DMS 273 (cell line): Measurements from ENCODE around the gene TMEM236.
A peak's percentile ranks its signal among the peaks of the same experiment; 100 is the strongest.

Experiments used
- DNase-seq: peaks from one replicate; lab custom pipeline; 2025; ENCODE audit not compliant: unreplicated experiment; lab: John Stamatoyannopoulos, UW

TMEM236 gene

DNA sequence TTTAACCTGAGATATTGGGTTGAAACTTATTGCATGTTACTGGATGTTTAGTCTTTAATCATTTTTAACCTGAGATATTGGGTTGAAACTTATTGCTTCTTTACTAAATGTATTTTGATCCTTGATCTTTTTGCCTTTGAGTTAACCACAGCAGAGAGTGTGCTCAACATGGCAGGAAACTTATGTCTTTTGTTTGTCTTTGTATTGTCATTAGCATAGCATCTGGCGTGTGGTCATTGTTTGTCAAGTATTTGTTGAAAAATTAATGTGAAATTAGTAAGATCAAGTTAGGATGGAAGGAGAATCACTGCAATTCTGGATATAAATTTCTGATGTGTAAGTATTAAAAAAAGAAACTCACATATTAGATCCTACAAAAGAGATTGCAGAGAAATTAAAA, 65.3 kb downstream of the TMEM236 start:
- DNase-seq = no peak

DNA sequence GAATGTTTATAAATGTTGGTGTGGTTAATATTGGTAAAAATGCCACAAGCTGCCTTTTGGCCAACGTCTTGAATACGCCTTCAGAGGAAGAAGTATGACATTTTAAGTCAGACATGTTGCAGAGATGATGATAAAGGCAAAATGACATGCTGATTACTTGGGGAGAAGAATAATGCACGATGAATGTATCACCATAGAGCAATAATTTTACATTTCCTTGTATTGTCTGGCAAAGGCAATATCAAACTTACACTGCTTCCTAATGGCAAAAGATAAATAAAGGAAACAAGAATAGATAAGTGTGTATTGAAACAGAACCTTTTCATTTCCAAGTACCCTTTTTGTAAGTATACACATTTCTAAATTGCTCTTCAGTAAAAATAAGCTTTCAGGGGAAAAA, 65.8 kb downstream of the TMEM236 start:
- DNase-seq = no peak

DNA sequence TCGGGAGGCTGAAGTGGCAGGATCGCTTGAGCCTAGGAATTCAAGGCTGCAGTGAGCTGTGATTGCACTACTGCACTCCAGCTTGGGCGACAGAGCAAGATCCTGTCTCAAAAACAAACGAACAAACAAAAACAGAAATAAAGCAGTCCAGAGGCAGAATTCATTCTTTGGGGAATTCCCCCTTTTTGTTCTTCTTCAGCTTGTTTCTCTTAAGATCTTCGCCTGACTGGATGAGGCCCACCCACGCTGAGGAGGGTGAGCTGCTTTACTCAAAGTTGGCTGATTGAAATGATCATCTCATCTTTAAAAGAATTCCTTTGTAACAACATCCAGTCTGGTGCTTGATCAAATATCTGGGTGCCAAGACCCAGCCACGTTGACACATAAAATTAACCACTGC, 67.8 kb downstream of the TMEM236 start:
- no peak for DNase-seq

DNA sequence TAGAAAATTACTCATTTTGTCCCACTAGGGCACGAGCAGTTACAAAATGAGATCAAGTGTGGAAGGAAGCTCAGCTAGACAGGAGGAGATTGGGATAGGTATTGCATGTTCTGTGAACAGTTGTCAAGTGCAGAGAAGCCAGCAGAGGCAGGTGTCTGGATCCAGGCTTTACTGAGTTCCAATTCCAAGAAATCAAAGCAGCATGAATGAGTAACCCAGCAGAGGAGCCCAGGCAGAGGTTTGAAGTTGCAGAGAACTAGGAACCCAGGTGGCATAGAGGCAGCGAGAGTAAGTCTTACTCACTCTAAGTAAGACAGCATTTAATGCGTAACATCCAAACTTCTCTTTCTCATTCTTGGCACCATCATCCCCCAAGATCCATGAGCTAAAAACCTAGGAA, 68.9 kb downstream of the TMEM236 start:
- DNase-seq = peak; percentile 19

DNA sequence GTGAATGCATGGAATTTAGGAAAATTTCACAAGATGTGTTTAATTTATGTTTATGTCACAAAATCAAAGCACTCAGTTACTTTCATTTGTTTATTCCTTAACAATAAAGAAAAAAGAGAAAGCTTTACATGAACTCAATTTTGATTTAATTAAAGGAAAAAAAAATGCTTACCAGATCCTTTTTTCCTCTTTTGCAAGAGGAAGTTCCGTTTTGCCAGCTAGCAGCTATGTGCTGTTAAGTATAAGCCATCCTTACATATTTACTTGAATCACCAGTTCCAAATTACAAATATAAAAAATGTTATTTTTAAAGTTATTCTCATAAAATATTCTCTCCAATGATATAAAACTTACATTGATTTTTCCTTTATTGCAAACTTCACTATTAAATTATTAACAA, 69.9 kb downstream of the TMEM236 start:
- no peak for DNase-seq

DNA sequence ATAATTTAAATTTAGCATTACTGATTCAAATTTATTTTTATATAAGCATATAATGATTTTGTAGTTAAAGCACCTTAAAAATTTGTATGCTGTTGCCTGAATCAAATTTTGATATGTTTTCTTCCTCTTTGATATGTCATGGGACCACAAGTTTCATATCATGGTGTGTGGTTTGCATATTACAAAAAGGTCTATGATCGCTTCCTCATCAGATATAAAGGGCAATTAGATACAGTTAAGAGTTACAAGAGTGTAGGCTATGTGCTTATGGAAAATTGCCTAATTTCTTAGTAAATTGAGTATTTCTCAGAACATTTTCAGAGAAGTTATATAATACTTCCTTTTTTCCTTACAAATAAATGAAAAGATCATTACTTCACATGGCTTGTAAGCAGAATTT, 79.3 kb downstream of the TMEM236 start:
- DNase-seq = no peak

DNA sequence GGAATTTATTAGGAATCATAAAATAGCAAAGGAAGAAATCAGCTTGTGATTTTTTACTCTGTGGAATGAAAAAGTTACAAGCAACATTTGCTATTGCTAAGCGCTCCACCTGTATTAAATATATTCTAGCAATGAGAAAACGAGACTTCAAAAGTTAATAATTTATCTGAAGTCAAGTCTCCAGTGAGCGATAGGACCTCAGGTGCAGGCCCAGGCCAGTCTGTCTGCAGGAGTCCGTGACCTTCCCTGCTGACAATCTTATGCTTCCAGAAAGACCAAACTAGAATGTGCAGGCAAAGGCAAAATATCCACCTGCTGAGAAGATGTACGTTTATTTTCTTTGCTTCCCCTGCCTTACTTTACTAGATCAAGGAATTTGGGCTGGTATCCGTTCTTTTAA, 79.9 kb downstream of the TMEM236 start:
- no peak for DNase-seq

DNA sequence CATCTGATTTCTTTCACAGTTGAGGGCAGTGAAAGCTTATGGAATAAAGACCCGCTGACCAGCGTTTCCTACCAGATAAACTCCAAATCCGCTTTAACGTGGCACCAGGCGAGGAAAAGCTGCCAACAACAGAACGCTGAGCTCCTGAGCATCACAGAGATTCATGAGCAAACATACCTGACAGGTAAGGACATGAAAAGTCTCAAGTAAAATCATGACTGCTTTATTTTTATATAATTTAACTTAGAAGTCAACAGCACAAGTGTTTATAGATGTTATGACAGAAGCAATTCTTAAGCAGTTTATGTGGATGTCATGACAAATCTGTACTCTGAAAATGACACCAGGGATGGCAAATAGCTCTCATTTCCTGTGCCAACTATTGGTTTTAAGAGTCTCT, 81.7 kb downstream of the TMEM236 start:
- no peak for DNase-seq

DNA sequence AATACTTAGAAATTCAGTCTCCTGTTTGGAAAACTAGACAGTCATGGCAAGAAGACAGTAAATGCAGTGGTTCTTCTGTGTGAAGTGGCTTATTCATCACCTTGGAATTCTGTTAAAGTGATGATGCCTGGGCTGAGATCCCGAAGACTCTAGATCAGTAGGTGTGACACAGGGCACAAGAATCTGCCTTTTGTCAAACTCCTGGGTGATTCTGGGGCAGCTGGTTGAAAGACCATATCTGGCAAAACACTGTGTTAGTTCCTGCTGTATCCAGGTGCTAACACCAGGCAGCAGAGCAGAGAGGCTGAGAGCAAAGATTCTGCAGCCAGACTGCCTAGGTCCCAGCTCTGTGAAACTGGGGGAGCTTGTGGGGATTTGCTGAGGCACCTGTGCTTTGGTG, 83.7 kb downstream of the TMEM236 start:
- DNase-seq = peak; percentile 4

DNA sequence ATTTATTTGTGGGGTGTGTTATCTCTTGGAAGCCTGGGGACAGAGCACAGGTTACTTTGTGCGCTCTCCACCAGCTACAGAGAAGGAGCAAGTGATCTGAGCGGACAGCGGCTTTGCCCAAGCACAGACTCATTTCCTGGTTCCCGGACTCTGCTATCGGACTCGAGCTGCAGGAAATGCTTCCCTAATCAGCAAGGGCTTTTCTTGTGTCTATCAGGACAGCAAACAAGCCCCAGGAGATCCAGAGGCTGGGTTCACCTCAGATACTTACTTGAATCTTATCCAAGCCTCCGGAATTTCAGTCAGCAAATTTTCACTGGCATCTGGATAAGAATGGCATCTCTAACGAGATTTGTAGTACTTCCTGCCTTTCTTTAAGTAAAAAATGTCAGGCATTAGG, 84.9 kb downstream of the TMEM236 start:
- peak; percentile 19 for DNase-seq

DNA sequence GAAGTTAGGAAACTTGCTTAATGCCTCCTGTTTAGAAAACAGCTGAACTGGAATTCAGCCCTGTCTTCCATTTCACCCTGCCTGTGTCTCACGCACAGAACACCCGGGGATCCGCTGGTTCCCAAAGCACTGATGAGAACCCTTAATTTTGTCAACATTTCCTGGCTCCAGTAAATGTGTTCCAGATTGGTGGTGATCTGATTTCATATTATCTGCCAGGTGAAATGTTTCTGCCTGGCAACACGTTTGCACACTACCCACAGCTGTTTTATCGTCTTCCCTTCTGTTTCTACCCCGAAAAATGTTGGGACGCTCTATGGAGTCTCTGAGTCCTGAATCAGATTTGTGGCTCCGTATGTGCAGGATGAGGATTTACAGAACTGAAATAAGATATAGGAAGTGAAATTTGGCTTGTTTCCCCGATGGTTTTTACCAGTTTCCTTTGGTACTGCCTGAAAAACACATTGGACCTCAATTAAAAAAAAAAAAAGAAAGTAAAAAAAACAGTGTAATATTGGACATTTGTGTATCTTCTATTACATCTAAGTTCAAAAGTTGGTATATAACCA, 86.2 kb downstream of the TMEM236 start:
- DNase-seq = peak; percentile 72

DNA sequence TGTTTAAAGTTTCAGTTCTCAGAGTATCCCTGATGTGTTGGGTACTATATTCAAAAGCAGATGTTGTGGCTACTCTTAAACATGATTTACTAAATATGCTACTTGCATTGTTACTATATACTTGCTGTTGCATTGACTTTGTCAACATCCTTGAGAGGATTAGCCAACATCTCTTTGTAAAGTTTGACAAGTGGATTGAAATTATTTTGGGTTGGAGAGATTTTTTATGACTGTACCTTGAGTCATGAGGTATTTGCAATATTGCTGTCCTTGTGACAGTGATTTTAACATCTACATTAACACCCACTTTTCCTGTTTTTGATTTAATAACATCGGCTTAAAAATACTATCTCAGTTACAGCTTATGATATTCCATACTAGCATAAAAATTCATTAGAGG, 89.0 kb downstream of the TMEM236 start:
- no peak for DNase-seq

DNA sequence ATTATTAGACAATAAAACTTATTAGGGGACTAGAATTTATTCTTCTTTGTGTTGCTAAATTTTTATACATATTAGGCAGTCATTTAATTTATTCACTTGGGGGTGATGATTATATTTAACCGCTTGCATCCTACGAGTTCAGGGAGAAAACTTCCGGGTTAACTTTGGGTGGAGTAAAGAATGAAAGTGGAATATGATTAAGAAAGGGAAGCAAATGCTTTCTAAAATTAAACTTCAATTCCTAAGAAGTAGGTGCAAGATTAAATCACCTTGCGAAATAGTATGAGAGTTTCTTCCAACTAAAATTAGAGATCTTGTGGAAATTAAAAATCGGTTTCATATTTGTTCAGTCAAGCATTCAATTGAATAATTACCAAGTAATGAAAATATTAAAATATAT, 90.6 kb downstream of the TMEM236 start:
- no peak for DNase-seq

DNA sequence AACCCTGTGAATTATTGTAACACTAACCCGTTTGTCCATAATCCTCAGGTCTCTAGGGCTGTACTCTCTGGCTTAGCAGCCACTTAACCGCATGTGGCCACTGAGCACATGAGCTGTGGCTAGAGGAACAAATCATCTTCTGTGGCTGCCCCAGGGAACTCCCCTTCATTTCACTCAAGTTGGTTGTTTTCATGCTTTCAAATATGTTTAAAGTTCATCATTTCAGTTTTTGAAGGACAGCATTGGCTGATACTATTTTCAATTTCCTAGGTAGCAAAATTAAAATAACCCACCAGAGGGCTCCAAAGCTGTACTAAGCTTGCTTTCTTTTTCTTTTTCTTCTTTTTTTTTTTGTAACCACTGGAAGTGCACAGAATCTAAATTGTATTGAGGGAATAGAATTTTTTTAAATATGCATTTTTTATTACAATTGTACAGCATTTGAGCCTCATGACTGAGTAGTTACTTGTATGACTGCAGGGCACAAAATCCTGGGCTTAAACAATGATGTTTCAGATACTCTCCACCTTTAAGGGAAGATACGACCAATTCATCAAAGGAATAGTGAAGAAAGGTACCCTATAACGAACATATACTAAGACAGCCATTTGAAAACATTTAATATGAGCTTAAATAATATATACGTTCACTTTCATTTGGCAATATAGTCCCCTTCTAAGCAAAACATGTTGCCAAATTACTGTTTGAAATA, 95.7 kb downstream of the TMEM236 start:
- DNase-seq = peak; percentile 31

DNA sequence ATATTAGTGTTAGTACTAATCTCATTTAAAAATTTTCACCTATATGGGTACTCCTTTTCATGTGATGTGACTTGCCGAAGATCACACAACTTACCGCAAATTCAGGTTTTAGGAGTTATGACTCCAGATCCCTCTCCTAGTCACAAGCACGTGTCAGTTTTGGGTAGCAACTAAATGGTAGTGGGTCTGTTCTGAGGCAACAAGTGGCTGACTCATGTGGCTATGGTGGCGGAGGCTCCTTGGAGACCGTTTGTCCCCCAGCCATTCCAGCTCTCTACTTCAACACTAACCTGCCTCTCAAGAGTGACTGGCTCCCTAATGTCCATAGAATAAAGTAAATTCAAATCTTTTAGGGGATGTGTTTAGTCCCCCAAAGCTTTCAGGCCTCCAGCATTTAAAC, 96.6 kb downstream of the TMEM236 start:
- DNase-seq = no peak
